Astrocyte (in vitro differentiated cells and primary cell): ENCODE data around the gene SUGCT. TPM values are rescaled to one million over a fixed set of nuclear protein-coding genes. Genes with fewer than 3 reads are reported as not detected.

Experiments
- DNase-seq: peaks from one replicate; pipeline ENCODE4 v3.0.0-alpha.2; 2010; ENCODE audit warnings: low read depth
- FAIRE-seq: peaks from 2 replicates; lab custom pipeline; 2011; peaks lifted over from hg19 to GRCh38; lab: Jason Lieb, UNC
- H2AFZ ChIP-seq: 2 replicates; pipeline ENCODE4 v1.6.0; 2012; ENCODE audit warnings: low read depth, low read length, inconsistent platforms
- H3K27ac ChIP-seq: 2 replicates; pipeline ENCODE4 v1.5.1; 2011; ENCODE audit warnings: low read depth, low read length, inconsistent platforms
- H3K27me3 ChIP-seq: 2 replicates; pipeline ENCODE4 v1.6.0; 2011; ENCODE audit warnings: low read length, inconsistent platforms; ENCODE audit not compliant: insufficient read depth
- H3K36me3 ChIP-seq: 2 replicates; pipeline ENCODE4 v1.5.1; 2011; ENCODE audit warnings: low read length, inconsistent platforms; ENCODE audit not compliant: insufficient read depth
- H3K4me1 ChIP-seq: 2 replicates; pipeline ENCODE4 v1.5.1; 2011; ENCODE audit warnings: low read length, inconsistent platforms; ENCODE audit not compliant: insufficient read depth
- H3K4me2 ChIP-seq: 2 replicates; pipeline ENCODE4 v1.6.0; 2012; ENCODE audit warnings: low read length, inconsistent platforms
- H3K4me3 ChIP-seq: 2 replicates; pipeline ENCODE4 v1.5.1; 2011; ENCODE audit warnings: low read depth, mild to moderate bottlenecking, low read length, inconsistent platforms; ENCODE audit not compliant: insufficient read depth
- H3K79me2 ChIP-seq: 2 replicates; pipeline ENCODE4 v1.6.0; 2012; ENCODE audit warnings: mild to moderate bottlenecking, low read length, inconsistent platforms; ENCODE audit not compliant: insufficient read depth
- H3K9ac ChIP-seq: 2 replicates; pipeline ENCODE4 v1.6.0; 2012; ENCODE audit warnings: mild to moderate bottlenecking, low read length, inconsistent platforms
- H3K9me3 ChIP-seq: 2 replicates; pipeline ENCODE4 v1.5.1; 2012; ENCODE audit warnings: low read depth, mild to moderate bottlenecking, low read length, inconsistent platforms; ENCODE audit not compliant: insufficient read depth
- H4K20me1 ChIP-seq: 2 replicates; pipeline ENCODE4 v1.6.0; 2012; ENCODE audit warnings: low read length, inconsistent platforms; ENCODE audit not compliant: insufficient read depth
- H3K27ac Mint-ChIP-seq: one replicate; pipeline ENCODE4 v1.8.0; 2021; ENCODE audit warnings: mild to moderate bottlenecking, mixed read lengths; ENCODE audit not compliant: unreplicated experiment
- H3K27me3 Mint-ChIP-seq: one replicate; pipeline ENCODE4 v1.8.0; 2021; ENCODE audit warnings: low read depth, mixed read lengths; ENCODE audit not compliant: unreplicated experiment
- H3K36me3 Mint-ChIP-seq: one replicate; pipeline ENCODE4 v1.8.0; 2021; ENCODE audit warnings: low read depth, mixed read lengths; ENCODE audit not compliant: unreplicated experiment
- H3K4me1 Mint-ChIP-seq: one replicate; pipeline ENCODE4 v1.8.0; 2021; ENCODE audit warnings: low read depth, mixed read lengths; ENCODE audit not compliant: unreplicated experiment
- H3K4me3 Mint-ChIP-seq: one replicate; pipeline ENCODE4 v1.8.0; 2021; ENCODE audit warnings: mild to moderate bottlenecking, moderate library complexity, mixed read lengths; ENCODE audit not compliant: unreplicated experiment
- H3K9me3 Mint-ChIP-seq: one replicate; pipeline ENCODE4 v1.8.0; 2021; ENCODE audit warnings: mild to moderate bottlenecking, mixed read lengths; ENCODE audit not compliant: unreplicated experiment
- EZH2 ChIP-seq: IDR thresholded peaks from 2 replicates; pipeline ENCODE4 v1.6.1; 2012; ENCODE audit warnings: mild to moderate bottlenecking, low read length, inconsistent platforms; ENCODE audit not compliant: insufficient read depth
- total RNA-seq: library from RNA; stranded (reverse); gene quantifications from 2 replicates; pipeline ENCODE4 v1.2.1, GENCODE V29; 2021
- TF ChIP-seq, protein P1 (sequence below): IDR thresholded peaks from 2 replicates; pipeline ENCODE4 v1.5.1; 2011; ENCODE audit warnings: low read depth, mild to moderate bottlenecking, inconsistent platforms, low read length, moderate library complexity; ENCODE audit not compliant: insufficient read depth

SUGCT gene
- total RNA-seq, 1 donor from 2014 or later: 15.5 TPM

DNA sequence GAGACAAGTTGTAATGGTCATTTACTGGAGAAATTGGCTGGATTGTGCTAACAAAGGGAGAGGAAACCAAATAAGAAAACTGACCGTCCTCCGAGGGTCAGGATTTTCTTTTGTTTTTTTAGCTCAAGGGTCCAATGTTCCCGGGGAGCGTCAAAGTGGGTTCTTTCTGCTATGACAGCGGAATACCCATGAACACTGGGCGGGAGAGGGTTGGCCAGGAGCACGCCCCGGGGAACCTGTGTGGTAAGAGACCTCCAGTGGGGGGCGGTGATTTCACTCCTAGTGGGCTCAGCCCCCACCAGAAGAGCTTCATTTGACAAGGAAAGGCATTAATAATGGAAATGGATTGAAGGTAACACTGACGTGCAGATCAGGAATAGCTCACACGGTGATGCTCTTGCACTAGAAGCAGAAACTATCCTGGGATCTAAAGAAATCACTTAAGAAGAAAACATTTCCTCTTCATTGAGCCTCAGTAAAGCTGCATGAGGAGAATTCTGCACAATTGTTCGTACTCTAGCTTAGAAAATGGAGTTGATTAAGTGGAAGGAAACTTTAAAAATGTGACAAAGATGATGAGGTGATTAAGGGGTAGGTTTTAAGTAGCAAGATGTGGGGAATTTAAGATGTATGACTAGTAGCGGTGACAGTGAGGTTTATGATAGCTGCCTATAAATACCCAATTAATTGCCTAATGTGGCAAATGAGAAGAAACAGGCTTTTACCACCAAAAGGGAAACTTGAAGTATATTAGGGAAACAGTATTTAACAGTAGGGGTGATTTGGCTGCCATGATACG lies 627.2 kb downstream of the SUGCT start:
- Histone ChIP-seq H2AFZ (peak overlapping the region; percentile 14), H3K27me3 (no peaks in the 10 kb centered on the region), H3K79me2 (no peaks in the 10 kb centered on the region), H3K9ac (no peak overlapping the region), H3K4me2 (no peak overlapping the region), H3K4me3 (no peak overlapping the region), H3K36me3 (no peaks in the 10 kb centered on the region), H3K9me3 (no peaks in the 10 kb centered on the region), H3K27ac (no peak overlapping the region), H4K20me1 (no peaks in the 10 kb centered on the region), H3K4me1 (peaks cover 5% of the 10 kb centered on the region)
- no peak overlapping the region for H3K27ac Mint-ChIP-seq
- H3K4me1 Mint-ChIP-seq: peaks cover 26% of the 10 kb centered on the region
- H3K9me3 Mint-ChIP-seq: no peaks in the 10 kb centered on the region
- no peak overlapping the region for H3K4me3 Mint-ChIP-seq
- no peak for DNase-seq
- H3K36me3 Mint-ChIP-seq: no peaks in the 10 kb centered on the region
- TF ChIP-seq EZH2: no peak
- TF ChIP-seq, protein P1, sequence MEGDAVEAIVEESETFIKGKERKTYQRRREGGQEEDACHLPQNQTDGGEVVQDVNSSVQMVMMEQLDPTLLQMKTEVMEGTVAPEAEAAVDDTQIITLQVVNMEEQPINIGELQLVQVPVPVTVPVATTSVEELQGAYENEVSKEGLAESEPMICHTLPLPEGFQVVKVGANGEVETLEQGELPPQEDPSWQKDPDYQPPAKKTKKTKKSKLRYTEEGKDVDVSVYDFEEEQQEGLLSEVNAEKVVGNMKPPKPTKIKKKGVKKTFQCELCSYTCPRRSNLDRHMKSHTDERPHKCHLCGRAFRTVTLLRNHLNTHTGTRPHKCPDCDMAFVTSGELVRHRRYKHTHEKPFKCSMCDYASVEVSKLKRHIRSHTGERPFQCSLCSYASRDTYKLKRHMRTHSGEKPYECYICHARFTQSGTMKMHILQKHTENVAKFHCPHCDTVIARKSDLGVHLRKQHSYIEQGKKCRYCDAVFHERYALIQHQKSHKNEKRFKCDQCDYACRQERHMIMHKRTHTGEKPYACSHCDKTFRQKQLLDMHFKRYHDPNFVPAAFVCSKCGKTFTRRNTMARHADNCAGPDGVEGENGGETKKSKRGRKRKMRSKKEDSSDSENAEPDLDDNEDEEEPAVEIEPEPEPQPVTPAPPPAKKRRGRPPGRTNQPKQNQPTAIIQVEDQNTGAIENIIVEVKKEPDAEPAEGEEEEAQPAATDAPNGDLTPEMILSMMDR: no peak
- H3K27me3 Mint-ChIP-seq: no peaks in the 10 kb centered on the region
- FAIRE-seq: peak; percentile 69

DNA sequence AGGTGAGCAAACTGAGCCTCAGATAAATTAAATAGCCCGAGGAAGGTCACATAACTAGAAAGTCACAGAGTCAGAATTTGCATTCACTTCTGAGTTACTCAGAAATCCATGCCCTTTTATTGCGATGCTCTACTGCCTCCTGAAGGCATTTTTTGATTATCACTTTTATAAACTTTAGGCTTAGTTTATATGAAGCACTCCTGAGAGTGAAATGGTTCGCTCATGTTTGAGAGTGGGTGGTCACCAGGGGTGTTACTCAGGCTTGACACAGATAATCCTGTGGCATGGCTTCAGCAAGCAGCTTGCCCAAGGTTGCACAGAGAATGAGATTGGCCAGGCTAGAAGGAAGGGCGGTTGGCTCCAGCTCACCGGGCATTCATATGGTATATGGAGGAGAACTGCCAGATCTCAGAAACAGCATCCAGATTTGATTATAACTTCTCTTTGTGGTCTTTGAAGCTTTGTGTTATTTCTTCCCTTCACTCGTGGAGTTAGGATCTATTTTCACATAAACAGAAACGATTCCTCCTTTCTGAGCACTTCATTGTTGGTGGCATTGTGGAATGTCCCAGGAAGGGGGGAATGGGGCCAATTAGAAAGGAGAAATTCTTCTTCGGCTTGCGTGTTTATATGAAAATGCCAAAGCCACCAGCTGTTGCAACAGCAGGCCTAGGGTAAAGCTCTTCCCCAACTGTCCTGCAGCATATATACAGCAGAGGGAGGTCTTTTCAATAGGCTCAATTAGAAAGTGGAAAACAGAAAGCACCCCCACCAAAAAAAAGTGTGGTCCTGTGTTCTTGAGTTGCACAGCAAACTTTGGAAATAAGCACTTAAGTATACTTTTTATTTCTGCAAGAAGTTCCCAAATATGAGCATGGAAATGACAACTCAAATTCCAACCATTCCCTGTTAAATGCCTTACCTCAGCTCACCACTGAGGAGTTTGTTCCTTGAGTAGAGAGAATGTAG lies 628.8 kb downstream of the SUGCT start:
- Histone ChIP-seq H3K36me3 (no peaks in the 10 kb centered on the region), H3K4me2 (peak overlapping the region; percentile 5), H2AFZ (no peak overlapping the region), H3K9me3 (no peaks in the 10 kb centered on the region), H3K27me3 (no peaks in the 10 kb centered on the region), H3K27ac (peak overlapping the region; percentile 19), H3K4me3 (no peak overlapping the region), H3K4me1 (peaks cover 5% of the 10 kb centered on the region), H3K9ac (peak overlapping the region; percentile 14), H4K20me1 (no peaks in the 10 kb centered on the region), H3K79me2 (no peaks in the 10 kb centered on the region)
- peaks cover 23% of the 10 kb centered on the region for H3K4me1 Mint-ChIP-seq
- peak overlapping the region; percentile 1 for H3K27ac Mint-ChIP-seq
- FAIRE-seq: no peak
- no peak for TF ChIP-seq EZH2
- TF ChIP-seq, protein P1: peak; percentile 17
- no peaks in the 10 kb centered on the region for H3K36me3 Mint-ChIP-seq
- no peaks in the 10 kb centered on the region for H3K27me3 Mint-ChIP-seq
- no peaks in the 10 kb centered on the region for H3K9me3 Mint-ChIP-seq
- DNase-seq: peak; percentile 53
- peak overlapping the region; percentile 14 for H3K4me3 Mint-ChIP-seq
